ENCODE results near the gene EHMT1. TPM values are rescaled to one million over a fixed set of nuclear protein-coding genes. Genes with fewer than 3 reads are reported as not detected.
A peak's percentile ranks its signal among the peaks of the same experiment; 100 is the strongest.
"Not testable (repeated sequence)": the region's sequence is repeated elsewhere in the genome, so short reads cannot be mapped to it uniquely, and the experiment has no call there.

Gene EHMT1
- polyA plus RNA-seq, 3 donors: 67.8 to 78.8 (median 76.3) TPM

DNA sequence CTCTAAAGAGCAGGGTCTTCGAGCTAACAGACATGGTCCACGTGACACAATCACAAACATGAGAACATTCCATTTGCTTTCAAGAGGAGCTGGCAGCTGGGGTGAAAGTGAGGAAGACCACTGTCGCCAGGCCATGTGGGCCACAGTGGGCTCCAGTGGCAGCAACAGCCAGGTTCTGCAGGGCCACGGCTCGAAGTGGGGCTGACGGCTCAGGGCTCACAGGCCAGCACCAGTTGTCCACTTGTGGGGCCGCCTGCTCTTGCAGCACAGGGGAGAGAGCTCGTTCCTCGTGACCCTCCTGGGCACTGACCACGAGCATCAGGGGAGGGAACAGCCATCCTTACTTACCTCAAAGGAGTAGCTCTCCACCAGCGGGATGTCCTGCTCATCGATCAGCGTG is 30.5 kb upstream of the EHMT1 start:
- DNase-seq (ENCODE audit: extremely low read depth in 1 of 11, low read depth in 9 of 11, low spot score in 4 of 11): no peak

DNA sequence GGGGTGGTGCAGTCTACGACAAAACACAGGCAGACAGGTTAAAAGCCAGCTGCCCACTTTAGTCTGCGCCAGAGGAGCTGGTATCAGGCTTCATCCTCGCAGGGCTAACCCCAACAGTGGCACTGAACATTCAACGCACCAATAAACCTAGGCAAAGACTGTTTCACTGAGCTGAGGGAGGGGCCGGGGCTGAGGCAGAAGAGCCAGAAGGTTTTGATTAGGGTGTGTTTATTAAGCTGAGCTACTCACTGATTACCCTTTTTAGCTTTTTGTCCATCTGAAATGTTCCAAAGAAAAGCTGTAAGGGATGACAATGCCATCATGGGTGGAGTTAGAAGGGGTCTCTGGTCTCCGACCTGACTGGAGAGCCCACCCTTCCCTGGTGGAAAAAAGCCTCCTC is 29.9 kb upstream of the EHMT1 start:
- no peak for DNase-seq (ENCODE audit: extremely low read depth in 1 of 11, low read depth in 9 of 11, low spot score in 4 of 11)

DNA sequence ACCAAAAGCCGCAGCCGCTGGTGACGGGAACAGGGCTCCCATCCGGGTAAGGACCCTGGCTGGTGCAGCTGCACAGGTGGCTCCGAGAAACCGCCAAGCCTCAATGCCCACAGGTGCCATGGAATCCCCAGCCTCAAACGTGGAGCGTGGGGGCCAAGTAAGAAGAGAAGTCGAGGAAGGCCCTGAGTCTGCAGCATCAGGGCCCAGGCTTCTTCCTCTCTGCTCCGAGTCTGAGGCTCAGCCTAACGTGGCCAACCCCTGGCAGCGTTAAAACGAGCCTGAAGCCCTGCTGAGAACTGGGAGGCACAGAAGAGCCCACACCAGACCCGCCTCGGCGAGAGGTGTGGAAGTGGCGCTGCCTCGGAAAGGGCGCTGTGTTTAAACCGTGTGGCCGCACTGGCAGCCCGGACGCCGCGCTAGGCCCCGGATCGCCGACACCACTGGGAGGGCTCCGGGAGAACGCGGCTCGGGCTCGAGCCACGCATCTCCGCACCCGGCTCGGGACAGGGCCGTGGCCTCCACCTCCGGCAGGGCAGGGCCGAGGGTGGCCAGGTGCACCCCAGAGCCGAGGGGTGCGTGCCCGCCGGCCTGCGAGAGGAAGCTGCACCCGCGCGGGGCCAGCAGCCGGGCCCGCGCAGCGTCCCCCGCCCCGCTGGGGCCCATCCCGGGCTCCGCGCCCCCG is 29.2 kb upstream of the EHMT1 start:
- DNase-seq (ENCODE audit: extremely low read depth in 1 of 11, low read depth in 9 of 11, low spot score in 4 of 11): no peak

- DNase-seq (ENCODE audit: extremely low read depth in 1 of 11, low read depth in 9 of 11, low spot score in 4 of 11): no peak
Measured at GRCh38 chr9:137590123-137590468, 28.7 kb upstream of the EHMT1 start.

DNA sequence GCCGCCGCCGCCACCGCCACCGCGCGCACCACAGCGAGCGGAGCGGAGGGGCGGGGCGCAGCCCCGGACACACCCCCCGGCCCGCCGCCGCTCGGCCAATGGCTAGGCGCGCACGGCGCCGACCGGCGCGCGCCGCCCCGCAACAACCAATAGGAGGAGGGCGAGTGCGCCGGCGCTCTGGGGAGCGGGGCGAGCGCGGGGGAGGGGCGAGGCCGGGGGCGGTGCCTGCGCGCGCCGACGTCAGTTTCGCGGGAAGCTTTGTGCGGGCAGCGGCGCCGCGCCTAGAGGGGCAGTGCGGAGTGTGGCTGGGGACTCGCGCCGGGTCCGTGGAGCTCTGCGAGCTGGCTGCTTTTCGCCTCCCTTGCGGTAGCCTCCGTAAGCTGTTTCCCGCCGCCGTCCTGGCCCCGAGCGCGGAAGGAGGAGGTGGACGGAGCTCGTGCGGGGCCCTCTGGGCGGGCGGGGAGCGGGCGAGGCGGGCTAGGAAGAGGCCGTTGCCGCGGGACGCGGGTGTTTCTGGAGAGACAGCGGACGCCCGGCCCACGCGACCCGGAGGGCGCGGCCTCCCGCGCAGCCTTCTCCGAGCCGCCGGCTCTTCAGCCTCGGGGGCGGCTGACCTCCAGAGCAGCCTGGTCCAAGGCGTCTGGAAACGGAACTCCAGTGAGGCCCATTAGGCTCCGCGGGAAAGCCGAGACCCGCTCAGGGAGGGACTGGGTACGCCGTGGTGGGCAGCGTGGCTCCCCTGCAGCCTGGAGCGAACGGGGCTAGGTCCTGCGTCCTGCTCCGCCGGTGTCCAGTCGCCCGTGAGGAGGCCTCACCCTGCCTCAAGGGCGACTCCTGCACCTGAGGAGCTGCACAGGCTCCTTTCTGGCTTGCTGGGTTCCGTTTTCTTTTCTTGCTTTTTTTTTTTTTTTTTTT is 28.1 kb upstream of the EHMT1 start, which contains the start of gene ZMYND19:
ZMYND19 (minus strand) TSS at position 44 of the 915 bp plus-strand sequence. CDS start 249 bp downstream, outside the sequence.
- peak; percentile 71 to 90 (median 84) for DNase-seq (ENCODE audit: extremely low read depth in 1 of 11, low read depth in 9 of 11, low spot score in 4 of 11)

GRCh38 chr9:137592767-137593166 is 26.0 kb upstream of the EHMT1 start:
- no peak for DNase-seq (ENCODE audit: extremely low read depth in 1 of 11, low read depth in 9 of 11, low spot score in 4 of 11)

- no peak for DNase-seq (ENCODE audit: extremely low read depth in 1 of 11, low read depth in 9 of 11, low spot score in 4 of 11)
Measured at GRCh38 chr9:137593176-137593575, 25.6 kb upstream of the EHMT1 start.

DNA sequence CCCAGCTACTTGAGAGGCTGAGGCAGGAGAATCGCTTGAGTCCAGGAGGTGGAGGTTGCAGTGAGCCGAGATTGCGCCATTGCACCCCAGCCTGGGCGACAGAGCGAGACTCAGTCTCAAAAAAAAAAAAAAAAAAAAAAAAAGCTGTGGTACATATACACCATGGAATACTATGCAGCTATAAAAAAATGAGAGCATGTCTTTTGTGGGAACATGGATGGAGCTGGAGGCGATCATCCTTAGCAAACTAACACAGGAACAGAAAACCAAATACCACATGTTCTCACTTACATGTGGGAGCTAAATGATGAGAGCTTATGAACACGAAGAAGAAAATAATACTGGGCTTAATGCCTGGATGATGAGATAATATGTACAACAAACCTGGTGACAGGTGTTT is 22.2 kb upstream of the EHMT1 start:
- DNase-seq (ENCODE audit: extremely low read depth in 1 of 11, low read depth in 9 of 11, low spot score in 4 of 11): not testable (repeated sequence)

GRCh38 chr9:137598943-137599342 is 19.9 kb upstream of the EHMT1 start:
- DNase-seq (ENCODE audit: extremely low read depth in 1 of 11, low read depth in 9 of 11, low spot score in 4 of 11): no peak

- DNase-seq (ENCODE audit: extremely low read depth in 1 of 11, low read depth in 9 of 11, low spot score in 4 of 11): no peak
Measured at GRCh38 chr9:137602661-137603060, 16.1 kb upstream of the EHMT1 start.

DNA sequence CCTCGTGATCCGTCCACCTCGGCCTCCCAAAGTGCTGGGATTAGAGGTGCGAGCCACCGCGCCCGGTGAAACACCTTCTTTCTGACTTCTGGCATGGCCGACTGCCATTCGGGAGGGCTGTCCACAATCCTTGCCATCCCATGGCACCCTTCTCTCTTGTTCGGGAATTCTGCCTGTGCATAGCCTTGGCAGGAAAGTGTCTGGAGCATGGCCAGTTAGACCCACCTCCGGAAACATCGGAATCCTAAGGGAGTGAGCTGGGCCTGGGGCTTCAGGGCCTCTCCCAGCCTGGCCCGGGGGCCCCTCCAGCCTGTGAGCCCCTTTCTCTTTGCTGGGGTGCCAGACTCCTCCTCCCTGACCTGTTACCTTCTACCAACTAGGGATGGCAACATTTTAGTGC is 14.9 kb upstream of the EHMT1 start:
- no peak for DNase-seq (ENCODE audit: extremely low read depth in 1 of 11, low read depth in 9 of 11, low spot score in 4 of 11)

DNA sequence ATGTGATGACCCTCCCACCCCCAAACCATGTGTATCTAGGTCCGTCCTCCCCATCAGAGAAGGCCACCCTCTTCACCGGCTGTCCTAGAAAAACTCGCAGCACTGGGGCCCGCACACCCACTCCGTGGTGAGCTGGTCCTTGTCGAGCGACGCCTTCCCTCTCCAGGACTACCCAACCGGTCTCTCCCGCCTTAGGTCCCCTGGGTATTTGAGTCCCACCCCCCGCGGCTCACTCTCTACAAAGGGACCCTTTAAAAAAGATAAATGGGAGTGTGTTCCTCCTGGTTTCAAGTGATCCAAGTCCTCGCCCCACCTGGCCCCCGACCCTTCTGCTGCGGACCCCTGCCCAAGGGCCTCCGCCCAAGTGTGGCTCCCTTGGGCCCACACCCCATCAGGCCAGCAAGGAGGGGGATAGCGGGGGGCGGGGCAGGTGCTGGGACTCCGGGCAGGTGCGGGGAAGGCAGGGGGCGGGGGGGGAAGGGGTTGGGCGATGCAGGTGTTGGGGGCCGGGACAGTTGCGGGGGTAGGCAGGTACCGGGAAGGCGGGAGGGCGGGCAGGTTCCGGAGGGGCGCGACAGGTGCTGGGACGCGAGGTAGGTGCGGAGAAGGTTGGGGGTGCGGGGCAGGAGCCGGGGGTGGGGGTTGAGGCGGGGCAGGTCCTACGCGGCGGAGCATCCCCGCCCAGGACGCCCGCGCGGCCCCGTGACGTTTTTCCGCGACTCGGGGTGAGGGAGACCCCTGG is 14.3 kb upstream of the EHMT1 start:
- DNase-seq (ENCODE audit: extremely low read depth in 1 of 11, low read depth in 9 of 11, low spot score in 4 of 11): no peak

- DNase-seq (ENCODE audit: extremely low read depth in 1 of 11, low read depth in 9 of 11, low spot score in 4 of 11): peak in 9 of 11 donors; percentile 47 to 89 (median 87)
Measured at GRCh38 chr9:137605121-137606004, 13.4 kb upstream of the EHMT1 start, which contains the start of gene ARRDC1. ARRDC1 (plus strand) TSS chr9:137605686; CDS start chr9:137605718, 32 bp downstream.

- no peak for DNase-seq (ENCODE audit: extremely low read depth in 1 of 11, low read depth in 9 of 11, low spot score in 4 of 11)
Measured at GRCh38 chr9:137606005-137606621, 12.7 kb upstream of the EHMT1 start.

DNA sequence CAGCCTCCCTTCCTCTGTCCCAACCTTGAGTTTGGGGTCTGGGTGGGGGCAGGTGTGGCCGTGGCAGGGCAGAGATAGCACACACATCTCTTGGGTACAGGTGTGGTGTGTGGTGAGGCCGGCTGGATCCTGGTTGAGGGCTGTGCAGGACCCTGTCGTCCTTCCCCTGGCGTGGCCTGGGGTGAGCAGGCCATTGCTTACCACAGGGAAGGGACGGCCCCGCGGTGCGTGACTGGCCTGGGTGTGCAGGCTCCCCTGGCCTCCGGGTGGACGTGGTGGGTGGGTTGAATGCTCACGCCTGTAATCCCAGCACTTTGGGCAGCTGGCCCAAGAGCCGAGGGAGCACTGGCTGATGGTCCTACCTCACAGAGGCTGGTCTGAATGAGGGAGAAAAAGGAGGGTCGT is 12.1 kb upstream of the EHMT1 start:
- DNase-seq (ENCODE audit: extremely low read depth in 1 of 11, low read depth in 9 of 11, low spot score in 4 of 11): no peak

GRCh38 chr9:137607141-137607857 is 11.5 kb upstream of the EHMT1 start:
- DNase-seq (ENCODE audit: extremely low read depth in 1 of 11, low read depth in 9 of 11, low spot score in 4 of 11): no peak

GRCh38 chr9:137610944-137611343 is 7.9 kb upstream of the EHMT1 start:
- DNase-seq (ENCODE audit: extremely low read depth in 1 of 11, low read depth in 9 of 11, low spot score in 4 of 11): no peak

All from renal cortex interstitium (tissue), 11 donors.